C4-2B (cell line): ENCODE measurements around the gene SLC44A1.

Experiments
- CTCF ChIP-seq: fragments of 450-650 bp; conservative IDR thresholded peaks from 2 replicates; pipeline ENCODE4 v1.5.1; 2017; ENCODE audit warnings: mild to moderate bottlenecking
- ZFX ChIP-seq: fragments of 450-650 bp; IDR thresholded peaks from 2 replicates; pipeline ENCODE4 v1.6.1; 2017

- TF ChIP-seq CTCF (no peak), ZFX (no peak)
These were observed 38.5 kb upstream of the SLC44A1 start for GRCh38 chr9:105205787-105206495.
